Endothelial cell (in vitro differentiated cells): ENCODE results near the gene CCSAP. TPM values are rescaled to one million over a fixed set of nuclear protein-coding genes. Genes with fewer than 3 reads are reported as not detected.
"Not testable (repeated sequence)": the region's sequence is repeated elsewhere in the genome, so short reads cannot be mapped to it uniquely, and the experiment has no call there.

Experiments used
- DNase-seq: peaks from one replicate; pipeline ENCODE4 v3.0.0; 2021; ENCODE audit warnings: low spot score
- H3K27ac Mint-ChIP-seq: one replicate; pipeline ENCODE4 v1.8.0; 2021; ENCODE audit warnings: mixed read lengths, inconsistent platforms; ENCODE audit not compliant: unreplicated experiment
- H3K27me3 Mint-ChIP-seq: one replicate; pipeline ENCODE4 v1.8.0; 2021; ENCODE audit warnings: mild to moderate bottlenecking, moderate library complexity, mixed read lengths, inconsistent platforms; ENCODE audit not compliant: unreplicated experiment
- H3K36me3 Mint-ChIP-seq: one replicate; pipeline ENCODE4 v1.8.0; 2021; ENCODE audit warnings: mild to moderate bottlenecking, low read depth, mixed read lengths, inconsistent platforms; ENCODE audit not compliant: unreplicated experiment
- H3K4me1 Mint-ChIP-seq: one replicate; pipeline ENCODE4 v1.8.0; 2021; ENCODE audit warnings: mild to moderate bottlenecking, mixed read lengths, inconsistent platforms; ENCODE audit not compliant: unreplicated experiment
- H3K4me3 Mint-ChIP-seq: one replicate; pipeline ENCODE4 v1.8.0; 2021; ENCODE audit warnings: mild to moderate bottlenecking, mixed read lengths, inconsistent platforms; ENCODE audit not compliant: unreplicated experiment
- H3K9me3 Mint-ChIP-seq: one replicate; pipeline ENCODE4 v1.8.0; 2021; ENCODE audit warnings: mixed read lengths, inconsistent platforms; ENCODE audit not compliant: unreplicated experiment
- total RNA-seq: library from RNA; stranded (reverse); fragmentation: NEBNext Ultra II Directional; extraction: Animal tissue kit (Norgen Biotek cat#: 25700); gene quantifications from one replicate; pipeline ENCODE4 v1.2.1, GENCODE V29; 2021; ENCODE audit not compliant: unreplicated experiment
- TF ChIP-seq, protein P1 (sequence below): fragments of 200-600 bp; sonication (generic); IDR thresholded peaks from one replicate; pipeline ENCODE4 v1.5.0; 2021; ENCODE audit warnings: antibody characterized with exemption; ENCODE audit not compliant: unreplicated experiment

Gene CCSAP
- total RNA-seq, 1 donor from 2014 or later: 6.7 TPM

DNA sequence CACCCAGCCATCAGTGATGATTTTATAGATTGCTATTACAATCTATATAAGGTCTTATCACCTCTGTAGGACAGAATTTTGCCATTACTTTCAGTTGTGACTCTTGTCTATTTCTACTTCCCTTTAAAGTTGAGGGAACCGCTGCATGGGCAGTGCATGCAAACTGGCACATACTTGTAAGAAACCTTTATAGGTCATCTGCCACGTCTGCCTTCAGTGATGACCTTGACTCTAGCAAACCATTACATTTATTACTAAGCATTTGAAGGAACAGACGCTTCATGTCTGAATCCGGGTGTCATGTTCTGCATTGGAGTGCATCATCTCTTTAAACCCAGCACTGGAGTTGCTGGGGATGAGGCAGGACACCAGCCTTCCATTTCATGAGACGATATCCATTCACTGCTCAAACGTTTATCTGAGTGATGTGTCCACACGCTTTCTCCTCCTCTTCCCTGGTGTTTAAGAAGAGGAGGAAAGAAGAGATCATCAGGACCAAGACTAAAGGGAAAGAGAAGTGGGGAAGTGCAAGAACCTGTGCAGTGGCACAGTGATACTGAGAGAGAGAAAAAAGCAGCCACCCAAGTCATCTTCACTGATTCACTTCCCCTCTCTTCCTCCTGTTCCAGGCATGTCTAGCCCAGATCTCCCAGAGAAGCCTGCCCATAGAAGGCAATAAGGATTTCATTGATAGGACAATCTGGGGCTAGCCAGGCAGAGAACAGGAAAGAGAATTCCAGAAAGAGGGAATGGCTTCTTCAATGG lies 14.1 kb downstream of the CCSAP start:
- Mint-ChIP-seq H3K27ac (no peak overlapping the region), H3K9me3 (no peaks in the 10 kb centered on the region), H3K36me3 (peaks cover 7% of the 10 kb centered on the region), H3K27me3 (peaks cover 8% of the 10 kb centered on the region), H3K4me1 (no peaks in the 10 kb centered on the region), H3K4me3 (no peak overlapping the region)
- TF ChIP-seq, protein P1, sequence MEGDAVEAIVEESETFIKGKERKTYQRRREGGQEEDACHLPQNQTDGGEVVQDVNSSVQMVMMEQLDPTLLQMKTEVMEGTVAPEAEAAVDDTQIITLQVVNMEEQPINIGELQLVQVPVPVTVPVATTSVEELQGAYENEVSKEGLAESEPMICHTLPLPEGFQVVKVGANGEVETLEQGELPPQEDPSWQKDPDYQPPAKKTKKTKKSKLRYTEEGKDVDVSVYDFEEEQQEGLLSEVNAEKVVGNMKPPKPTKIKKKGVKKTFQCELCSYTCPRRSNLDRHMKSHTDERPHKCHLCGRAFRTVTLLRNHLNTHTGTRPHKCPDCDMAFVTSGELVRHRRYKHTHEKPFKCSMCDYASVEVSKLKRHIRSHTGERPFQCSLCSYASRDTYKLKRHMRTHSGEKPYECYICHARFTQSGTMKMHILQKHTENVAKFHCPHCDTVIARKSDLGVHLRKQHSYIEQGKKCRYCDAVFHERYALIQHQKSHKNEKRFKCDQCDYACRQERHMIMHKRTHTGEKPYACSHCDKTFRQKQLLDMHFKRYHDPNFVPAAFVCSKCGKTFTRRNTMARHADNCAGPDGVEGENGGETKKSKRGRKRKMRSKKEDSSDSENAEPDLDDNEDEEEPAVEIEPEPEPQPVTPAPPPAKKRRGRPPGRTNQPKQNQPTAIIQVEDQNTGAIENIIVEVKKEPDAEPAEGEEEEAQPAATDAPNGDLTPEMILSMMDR: no peak
- no peak for DNase-seq

DNA sequence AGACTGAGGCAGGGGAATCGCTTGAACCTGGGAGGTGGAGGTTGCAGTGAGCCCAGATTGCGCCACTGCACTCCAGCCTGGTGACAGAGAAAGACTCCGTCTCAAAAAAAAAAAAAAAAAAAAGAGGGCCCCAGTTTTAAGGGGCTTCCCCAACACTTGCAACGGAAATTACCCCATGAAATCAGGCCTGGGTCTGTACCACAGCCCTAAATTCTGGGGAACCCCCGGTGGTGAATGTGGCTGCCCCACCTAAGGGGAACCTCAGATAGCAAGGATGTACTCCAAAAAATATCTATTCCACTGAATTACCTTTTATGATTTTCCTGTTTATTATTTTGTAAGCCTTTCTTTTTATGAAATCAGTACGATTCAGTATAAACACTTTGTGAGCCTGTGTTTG lies 15.1 kb downstream of the CCSAP start:
- not testable (repeated sequence) for H3K4me3 Mint-ChIP-seq, H3K4me1 Mint-ChIP-seq, DNase-seq, H3K27ac Mint-ChIP-seq, H3K9me3 Mint-ChIP-seq, H3K36me3 Mint-ChIP-seq, H3K27me3 Mint-ChIP-seq

GRCh38 chr1:229326601-229327000 lies 16.2 kb downstream of the CCSAP start:
- no peak overlapping the region for H3K4me3 Mint-ChIP-seq
- H3K9me3 Mint-ChIP-seq: no peaks in the 10 kb centered on the region
- DNase-seq: no peak
- H3K27ac Mint-ChIP-seq: no peak overlapping the region
- no peaks in the 10 kb centered on the region for H3K4me1 Mint-ChIP-seq
- TF ChIP-seq, protein P1: no peak
- H3K36me3 Mint-ChIP-seq: peaks cover 10% of the 10 kb centered on the region
- H3K27me3 Mint-ChIP-seq: peaks cover 8% of the 10 kb centered on the region

- peaks cover 8% of the 10 kb centered on the region for H3K27me3 Mint-ChIP-seq
- no peaks in the 10 kb centered on the region for H3K4me1 Mint-ChIP-seq
- peaks cover 11% of the 10 kb centered on the region for H3K36me3 Mint-ChIP-seq
- no peak overlapping the region for H3K27ac Mint-ChIP-seq
- DNase-seq: no peak
- H3K4me3 Mint-ChIP-seq: no peak overlapping the region
- H3K9me3 Mint-ChIP-seq: no peaks in the 10 kb centered on the region
- TF ChIP-seq, protein P1: no peak
Observed at GRCh38 chr1:229325853-229326487, 16.9 kb downstream of the CCSAP start.

DNA sequence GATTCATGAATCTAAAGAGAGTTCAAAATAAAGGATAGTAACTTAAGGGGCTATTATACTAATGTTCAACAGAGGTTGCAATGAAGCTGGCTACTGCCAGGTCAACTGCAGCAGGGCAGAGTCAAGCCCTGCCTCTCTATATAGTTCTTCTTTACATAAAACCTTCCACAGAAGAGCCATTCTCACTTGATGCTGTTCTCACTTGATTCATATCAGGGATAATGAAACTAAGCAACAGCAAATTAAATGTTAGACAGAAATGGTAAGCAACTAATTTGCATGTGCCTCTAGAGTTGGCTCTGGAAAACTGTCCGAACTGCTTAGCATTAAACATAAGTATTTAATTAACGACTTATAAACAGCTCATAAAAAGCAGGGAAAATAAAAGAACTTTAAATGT lies 17.4 kb downstream of the CCSAP start:
- Mint-ChIP-seq H3K4me1 (no peaks in the 10 kb centered on the region), H3K27ac (no peak overlapping the region), H3K4me3 (no peak overlapping the region), H3K9me3 (no peaks in the 10 kb centered on the region), H3K27me3 (peaks cover 8% of the 10 kb centered on the region), H3K36me3 (peaks cover 11% of the 10 kb centered on the region)
- TF ChIP-seq, protein P1: no peak
- no peak for DNase-seq
